NCI-H345 (cell line): ENCODE results near the gene HOXD10.

Experiments used
- DNase-seq: peaks from one replicate; lab custom pipeline; 2025; lab: John Stamatoyannopoulos, UW

Gene HOXD10

DNA sequence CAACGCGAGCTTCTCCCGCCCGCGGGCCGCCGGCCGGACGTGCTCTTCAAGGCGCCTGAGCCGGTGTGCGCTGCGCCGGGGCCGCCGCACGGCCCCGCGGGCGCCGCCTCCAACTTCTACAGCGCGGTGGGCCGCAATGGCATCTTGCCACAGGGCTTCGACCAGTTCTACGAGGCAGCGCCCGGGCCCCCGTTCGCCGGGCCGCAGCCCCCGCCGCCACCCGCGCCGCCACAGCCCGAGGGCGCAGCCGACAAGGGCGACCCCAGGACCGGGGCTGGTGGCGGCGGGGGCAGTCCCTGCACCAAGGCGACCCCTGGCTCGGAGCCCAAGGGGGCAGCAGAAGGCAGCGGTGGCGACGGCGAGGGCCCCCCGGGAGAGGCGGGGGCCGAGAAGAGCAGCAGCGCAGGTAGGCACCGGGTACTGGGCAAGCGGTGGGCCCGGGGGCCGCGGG is 8.8 kb upstream of the HOXD10 start:
- DNase-seq = peak; percentile 23

GRCh38 chr2:176109192-176109901 is 7.2 kb upstream of the HOXD10 start:
- DNase-seq = no peak

DNA sequence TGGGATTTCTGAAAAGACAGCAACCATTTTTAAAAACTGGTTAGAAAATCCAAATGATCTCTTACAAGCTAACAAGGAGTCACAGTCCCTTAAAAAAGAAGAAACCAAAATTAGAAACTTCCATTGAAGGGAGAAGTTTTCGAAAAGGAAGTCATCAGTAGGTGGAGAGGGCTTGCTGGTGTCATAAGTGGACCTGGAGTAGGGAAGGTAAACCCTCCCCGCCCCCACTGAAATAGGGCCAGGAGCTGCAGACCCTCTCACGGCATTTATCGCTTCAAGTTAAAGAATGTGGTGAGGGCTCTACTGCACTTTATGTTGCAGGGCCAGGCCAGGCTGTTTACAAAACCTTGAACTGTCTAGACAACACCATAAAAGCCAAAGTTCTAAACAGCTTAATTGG is 6.6 kb upstream of the HOXD10 start:
- DNase-seq = no peak

DNA sequence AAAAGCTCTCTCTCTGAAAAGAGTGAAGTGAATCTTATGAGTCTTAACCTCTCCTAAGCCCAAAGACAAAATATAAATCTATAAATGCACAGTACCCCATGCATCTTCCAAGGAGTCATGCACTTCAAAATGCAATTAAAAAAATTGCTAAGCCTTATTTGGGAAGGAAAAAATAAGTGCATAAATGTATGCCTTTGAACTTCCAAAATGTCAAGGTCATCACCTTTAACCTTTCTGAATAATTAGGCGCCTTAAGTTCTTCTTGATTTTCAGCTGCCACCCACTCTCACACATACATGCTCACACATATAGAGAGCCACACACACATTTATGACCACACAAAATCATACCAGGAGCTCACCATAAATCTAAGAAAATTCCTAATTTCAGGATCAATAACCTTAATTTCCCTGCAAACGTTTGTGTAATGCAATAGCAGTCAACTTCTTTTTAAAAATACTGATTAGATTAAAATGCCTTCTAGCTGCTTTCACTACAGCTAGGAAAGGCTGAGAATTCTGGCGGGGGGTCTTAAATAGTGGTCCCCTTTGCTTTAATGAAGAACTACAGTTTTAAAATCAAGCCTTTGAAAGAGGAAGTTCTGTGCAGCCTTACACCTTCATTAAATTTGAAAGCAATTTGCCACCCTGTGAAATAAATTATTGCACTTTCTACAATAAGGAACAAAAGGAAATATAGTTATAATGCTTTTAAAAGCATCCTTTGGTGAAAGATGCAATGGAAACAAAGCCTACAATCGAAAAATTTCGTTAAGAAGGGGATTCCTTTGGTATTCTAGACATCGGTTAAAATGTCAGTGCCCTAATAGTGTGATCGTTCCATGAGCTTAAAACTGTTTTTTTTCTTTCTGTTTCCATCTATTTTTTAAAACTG is 5.9 kb upstream of the HOXD10 start:
- no peak for DNase-seq

GRCh38 chr2:176111309-176111663 is 5.3 kb upstream of the HOXD10 start:
- no peak for DNase-seq

DNA sequence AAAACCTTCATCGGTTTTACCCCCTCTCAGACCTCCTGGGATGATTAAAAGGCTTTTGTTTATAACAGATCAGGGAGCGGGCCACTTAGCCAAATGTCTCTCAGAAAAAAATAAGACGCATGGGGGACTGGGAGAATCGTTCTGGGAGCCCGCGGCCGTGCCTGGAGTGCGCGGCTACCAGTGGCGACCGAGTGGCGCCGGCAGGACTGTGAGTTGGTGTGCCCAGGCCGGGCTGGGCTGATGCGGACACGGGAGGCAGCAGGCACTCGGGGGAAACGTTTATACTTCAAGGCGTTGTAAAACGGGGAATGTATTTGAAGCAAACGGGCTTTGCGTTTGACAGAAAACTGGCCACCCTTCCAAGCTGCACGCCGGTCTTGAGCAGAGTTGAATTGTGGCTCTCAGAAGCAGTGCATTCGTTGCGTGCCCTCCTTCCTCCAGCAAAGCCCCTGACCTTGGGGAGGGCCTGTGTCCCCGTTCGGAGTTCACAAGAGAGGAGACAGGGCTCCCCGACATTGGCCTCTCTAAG is 4.7 kb upstream of the HOXD10 start:
- no peak for DNase-seq

GRCh38 chr2:176112375-176113302 is 3.9 kb upstream of the HOXD10 start:
- no peak for DNase-seq

DNA sequence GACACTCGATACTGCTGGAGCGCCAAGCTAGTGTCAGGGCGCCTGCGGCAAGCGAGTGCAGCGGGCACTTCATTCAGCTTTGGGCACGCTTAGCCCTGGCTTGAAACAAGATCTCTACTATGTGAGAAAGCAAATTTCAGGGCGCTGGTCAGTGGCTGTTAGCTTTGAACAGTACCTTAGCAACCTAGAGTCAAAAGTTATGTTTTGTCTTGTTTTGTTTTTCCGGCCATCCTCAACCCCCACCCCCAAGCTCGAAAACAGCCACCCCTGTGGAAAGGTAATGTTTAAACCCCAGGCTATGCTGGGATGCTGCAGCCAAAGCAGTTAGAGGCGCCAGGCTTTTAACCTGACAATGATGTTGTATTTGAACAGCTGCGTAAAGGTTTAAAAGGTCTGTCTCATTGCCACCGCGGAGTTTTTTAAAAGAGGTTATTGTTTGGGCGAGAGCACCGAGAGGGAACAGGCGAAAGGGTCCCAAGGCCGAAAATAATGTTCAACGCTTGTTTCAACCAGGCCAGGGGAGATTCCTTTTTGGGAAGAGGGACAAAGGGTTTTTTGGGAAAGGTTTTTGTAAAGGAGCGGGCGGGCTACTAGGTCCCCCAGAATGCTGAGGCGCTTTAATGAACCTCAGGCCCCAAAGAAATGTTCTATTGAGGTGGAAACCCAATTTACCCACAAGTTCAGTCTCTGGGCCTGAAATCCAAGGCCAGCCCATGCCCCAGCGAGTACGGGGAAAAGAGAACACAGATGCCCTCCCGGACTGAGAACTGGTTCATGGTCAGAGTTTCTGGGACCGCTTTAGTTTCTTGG is 2.3 kb upstream of the HOXD10 start:
- DNase-seq = peak; percentile 82

DNA sequence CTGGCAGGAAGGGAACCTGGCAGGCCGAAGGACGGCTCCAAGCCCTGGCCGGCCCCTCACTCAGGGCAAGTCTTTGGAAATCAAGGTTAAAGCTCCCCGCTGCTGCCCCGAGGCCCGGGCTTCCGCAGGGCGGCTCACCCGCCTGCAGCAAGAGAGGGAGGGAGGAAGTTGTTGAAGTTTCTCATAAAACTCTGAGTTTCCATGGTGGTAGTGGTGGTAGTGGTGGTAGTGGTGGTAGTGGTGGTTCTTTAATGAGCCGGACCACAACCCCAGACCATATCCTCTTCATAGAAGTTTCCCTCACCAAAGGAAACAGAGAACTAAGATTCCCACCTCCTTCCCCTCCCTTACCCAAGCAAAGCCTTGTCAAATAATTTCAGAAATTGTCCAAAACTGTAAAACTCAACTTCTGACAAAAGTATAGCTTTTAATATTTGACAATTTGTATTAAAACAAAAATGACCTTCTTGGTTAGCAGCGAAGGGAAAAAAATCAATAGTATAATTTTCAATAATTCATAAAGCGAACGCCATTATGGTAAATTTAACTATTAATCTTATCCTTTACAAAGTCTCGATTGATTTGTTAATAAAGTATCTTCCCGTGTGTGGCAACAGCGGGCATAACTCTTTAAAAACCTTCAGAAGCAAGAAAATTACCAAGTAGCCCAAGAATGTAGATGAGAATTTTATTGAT is 1.5 kb upstream of the HOXD10 start:
- DNase-seq = no peak

GRCh38 chr2:176117162-176117822 is 714 bp downstream of the HOXD10 start:
- no peak for DNase-seq

DNA sequence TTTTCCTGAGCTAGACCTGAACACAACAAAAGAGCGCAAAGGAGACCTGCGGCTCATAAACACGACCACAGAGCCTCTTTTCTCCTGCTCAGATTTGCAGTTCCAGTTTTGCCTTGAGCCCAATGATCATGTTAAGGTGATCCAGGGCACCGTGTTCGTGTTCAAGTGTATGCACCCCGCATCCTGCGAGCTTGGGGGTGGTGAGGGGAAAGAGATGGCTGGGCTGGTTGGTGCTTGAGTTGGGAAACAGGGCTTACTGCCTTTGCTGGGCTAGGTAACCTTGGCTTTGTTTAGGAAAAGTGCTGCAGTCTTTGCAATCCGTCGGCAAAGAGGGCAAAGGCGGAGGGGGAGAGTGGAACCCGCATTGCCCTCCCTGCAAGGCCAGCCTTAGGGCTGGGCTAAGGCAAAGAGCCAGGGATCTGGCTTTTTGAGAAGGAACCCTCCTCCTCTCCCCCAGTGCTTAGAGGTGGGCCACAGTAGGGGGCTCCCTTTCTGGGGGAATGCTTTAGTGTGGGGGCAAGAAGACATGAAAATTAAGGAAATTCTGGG is 1.3 kb downstream of the HOXD10 start:
- no peak for DNase-seq

DNA sequence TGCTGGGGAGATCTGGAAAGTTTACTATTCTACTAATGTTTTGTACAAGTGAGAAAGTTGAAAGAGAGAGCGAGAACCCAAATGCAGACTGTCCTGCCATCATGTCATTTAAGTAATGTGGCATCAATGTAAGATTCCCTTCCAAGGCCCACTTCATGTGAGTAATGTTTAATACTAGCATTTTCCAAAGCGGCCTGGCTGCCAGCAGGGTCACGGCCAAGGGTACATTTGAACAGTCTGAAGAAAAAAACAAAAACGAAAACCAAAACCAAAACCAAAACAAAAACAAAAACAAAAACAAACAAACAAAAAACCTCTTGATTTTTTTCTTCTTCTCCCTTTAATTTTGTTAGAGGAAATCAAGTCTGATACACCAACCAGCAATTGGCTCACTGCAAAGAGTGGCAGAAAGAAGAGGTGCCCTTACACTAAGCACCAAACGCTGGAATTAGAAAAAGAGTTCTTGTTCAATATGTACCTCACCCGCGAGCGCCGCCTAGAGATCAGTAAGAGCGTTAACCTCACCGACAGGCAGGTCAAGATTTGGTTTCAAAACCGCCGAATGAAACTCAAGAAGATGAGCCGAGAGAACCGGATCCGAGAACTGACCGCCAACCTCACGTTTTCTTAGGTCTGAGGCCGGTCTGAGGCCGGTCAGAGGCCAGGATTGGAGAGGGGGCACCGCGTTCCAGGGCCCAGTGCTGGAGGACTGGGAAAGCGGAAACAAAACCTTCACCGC is 2.2 kb downstream of the HOXD10 start:
- no peak for DNase-seq

GRCh38 chr2:176120364-176121189 is 4.0 kb downstream of the HOXD10 start:
- no peak for DNase-seq

DNA sequence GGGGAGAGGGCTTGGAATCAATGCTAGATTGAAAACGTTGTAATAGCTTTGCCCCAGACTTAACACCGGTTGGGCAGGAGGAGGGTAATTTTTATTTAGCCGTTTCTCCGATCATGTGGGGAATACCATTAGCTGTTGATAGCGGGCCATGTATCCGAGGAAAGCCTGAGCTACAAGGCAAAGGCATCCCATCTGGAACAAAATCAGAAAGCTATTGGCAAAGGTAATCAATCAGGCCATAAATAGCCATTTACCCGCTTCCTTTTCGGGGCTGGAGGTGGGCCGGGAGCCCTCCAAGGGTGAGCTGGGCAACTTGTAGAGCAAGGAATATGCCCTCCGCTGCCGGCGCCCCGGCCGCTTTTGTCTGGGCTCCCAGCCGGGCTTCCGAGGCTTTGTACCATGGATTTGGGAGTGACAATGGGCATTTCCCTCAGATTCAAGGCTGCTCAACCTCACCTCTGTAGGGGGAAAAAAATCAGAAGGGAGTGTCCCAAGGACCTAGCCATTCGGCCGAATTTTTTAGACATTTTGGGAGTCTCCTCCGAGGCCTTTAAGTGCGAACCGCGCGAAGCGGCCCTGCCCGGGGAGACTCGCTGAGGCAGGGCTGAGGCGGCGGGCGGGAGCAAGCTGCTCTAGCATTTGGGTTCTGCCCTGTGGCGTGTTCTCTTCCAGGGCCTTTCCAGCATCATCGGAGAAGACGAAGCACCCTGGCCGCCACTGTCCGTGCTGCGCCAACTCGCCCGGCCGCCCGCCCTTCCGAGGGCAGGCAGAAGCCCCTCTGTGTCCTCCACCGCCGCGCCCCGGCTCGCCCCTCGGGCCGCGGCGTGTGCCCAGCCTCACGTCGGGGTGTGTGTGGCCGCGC is 4.8 kb downstream of the HOXD10 start:
- DNase-seq = no peak

GRCh38 chr2:176122052-176122682 is 5.6 kb downstream of the HOXD10 start:
- peak; percentile 57 for DNase-seq

DNA sequence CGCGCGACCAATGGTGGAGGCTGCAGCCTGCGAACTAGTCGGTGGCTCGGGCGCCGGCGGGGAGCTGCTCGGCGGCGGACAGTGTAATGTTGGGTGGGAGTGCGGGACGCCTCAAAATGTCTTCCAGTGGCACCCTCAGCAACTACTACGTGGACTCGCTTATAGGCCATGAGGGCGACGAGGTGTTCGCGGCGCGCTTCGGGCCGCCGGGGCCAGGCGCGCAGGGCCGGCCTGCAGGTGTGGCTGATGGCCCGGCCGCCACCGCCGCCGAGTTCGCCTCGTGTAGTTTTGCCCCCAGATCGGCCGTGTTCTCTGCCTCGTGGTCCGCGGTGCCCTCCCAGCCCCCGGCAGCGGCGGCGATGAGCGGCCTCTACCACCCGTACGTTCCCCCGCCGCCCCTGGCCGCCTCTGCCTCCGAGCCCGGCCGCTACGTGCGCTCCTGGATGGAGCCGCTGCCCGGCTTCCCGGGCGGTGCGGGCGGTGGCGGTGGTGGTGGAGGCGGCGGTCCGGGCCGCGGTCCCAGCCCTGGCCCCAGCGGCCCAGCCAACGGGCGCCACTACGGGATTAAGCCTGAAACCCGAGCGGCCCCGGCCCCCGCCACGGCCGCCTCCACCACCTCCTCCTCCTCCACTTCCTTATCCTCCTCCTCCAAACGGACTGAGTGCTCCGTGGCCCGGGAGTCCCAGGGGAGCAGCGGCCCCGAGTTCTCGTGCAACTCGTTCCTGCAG is 6.3 kb downstream of the HOXD10 start, which contains the start of gene HOXD9:
TSS of gene HOXD9 (plus strand) at position 37 of the 728 bp plus-strand sequence. CDS start at position 87, 50 bp downstream.
- peak; percentile 67 for DNase-seq
